GM19240 (cell line): Measurements from ENCODE around the gene NLRP9.

ENCODE experiments used
- DNase-seq: peaks from one replicate; pipeline ENCODE4 v3.0.0; 2011; ENCODE audit warnings: low spot score; ENCODE audit not compliant: insufficient read length

NLRP9 gene

GRCh38 chr19:55704494-55705245 lies 33.5 kb downstream of the NLRP9 start:
- no peak for DNase-seq

GRCh38 chr19:55703790-55704215 lies 34.4 kb downstream of the NLRP9 start:
- DNase-seq = no peak

- no peak for DNase-seq
Measured at GRCh38 chr19:55702131-55702627, 36.0 kb downstream of the NLRP9 start.

GRCh38 chr19:55700813-55701212 lies 37.4 kb downstream of the NLRP9 start:
- DNase-seq = no peak

GRCh38 chr19:55699221-55699620 lies 39.0 kb downstream of the NLRP9 start:
- DNase-seq = no peak

GRCh38 chr19:55698256-55698655 lies 39.9 kb downstream of the NLRP9 start:
- no peak for DNase-seq

- no peak for DNase-seq
Measured at GRCh38 chr19:55697698-55698097, 40.5 kb downstream of the NLRP9 start.

GRCh38 chr19:55697069-55697440 lies 41.1 kb downstream of the NLRP9 start:
- no peak for DNase-seq

GRCh38 chr19:55696301-55697068 lies 41.7 kb downstream of the NLRP9 start:
- DNase-seq = no peak

- no peak for DNase-seq
Measured at GRCh38 chr19:55695511-55696290, 42.5 kb downstream of the NLRP9 start.

GRCh38 chr19:55694656-55695491 lies 43.3 kb downstream of the NLRP9 start:
- DNase-seq = no peak

- DNase-seq = no peak
Measured at GRCh38 chr19:55694241-55694655, 44.0 kb downstream of the NLRP9 start.

- DNase-seq = no peak
Measured at GRCh38 chr19:55693336-55693974, 44.7 kb downstream of the NLRP9 start.

- no peak for DNase-seq
Measured at GRCh38 chr19:55692681-55693081, 45.5 kb downstream of the NLRP9 start.

GRCh38 chr19:55691561-55692481 lies 46.4 kb downstream of the NLRP9 start:
- no peak for DNase-seq

GRCh38 chr19:55690769-55691545 lies 47.2 kb downstream of the NLRP9 start:
- no peak for DNase-seq

GRCh38 chr19:55690109-55690768 lies 48.0 kb downstream of the NLRP9 start:
- DNase-seq = no peak
